Stimulated activated CD4-positive, alpha-beta T cell treated with anti-CD3 and anti-CD28 coated beads, Interleukin-4, amount 100 ng/mL, for 4 hours (primary cell): ENCODE measurements around the gene CNFN.
A peak's percentile ranks its signal among the peaks of the same experiment; 100 is the strongest.

Experiments
- DNase-seq, 2 experiments: peaks; one replicate each; pipeline ENCODE4 v3.0.0-alpha.2; 2020

The CNFN gene

GRCh38 chr19:42389899-42390298 lies at the start of gene CNFN:
Gene CNFN, minus strand, starts transcription at chr19:42390297. Its CDS starts 1,260 bp downstream, at chr19:42389037.
- no peak for DNase-seq

GRCh38 chr19:42436006-42436405 lies 45.9 kb upstream of the CNFN start:
- DNase-seq, result no peak

- no peak for DNase-seq
These were observed 45.2 kb upstream of the CNFN start for GRCh38 chr19:42435316-42435715.

- DNase-seq, result peak; percentile 55 to 57
These were observed 43.6 kb upstream of the CNFN start for GRCh38 chr19:42433503-42434260.

- DNase-seq, result no peak
These were observed 41.4 kb upstream of the CNFN start for GRCh38 chr19:42431486-42431885.

- DNase-seq, result no peak
These were observed 38.6 kb upstream of the CNFN start for GRCh38 chr19:42428676-42429075.

- no peak for DNase-seq
These were observed 37.2 kb upstream of the CNFN start, which contains the start of gene LIPE for GRCh38 chr19:42427313-42427712. Gene LIPE, minus strand, starts transcription at chr19:42427388. Its CDS starts 239 bp downstream, at chr19:42427149.

- no peak for DNase-seq
These were observed 36.5 kb upstream of the CNFN start for GRCh38 chr19:42426643-42427042.

- DNase-seq, result no peak
These were observed 34.6 kb upstream of the CNFN start for GRCh38 chr19:42424712-42425131.

GRCh38 chr19:42424345-42424707 lies 34.2 kb upstream of the CNFN start:
- no peak for DNase-seq

- DNase-seq, result peak; percentile 91 to 94
These were observed 33.6 kb upstream of the CNFN start for GRCh38 chr19:42423462-42424344.

GRCh38 chr19:42422901-42423461 lies 32.9 kb upstream of the CNFN start:
- DNase-seq, result peak; percentile 28 to 43

GRCh38 chr19:42422092-42422900 lies 32.2 kb upstream of the CNFN start:
- DNase-seq, result no peak

- DNase-seq, result no peak
These were observed 31.5 kb upstream of the CNFN start for GRCh38 chr19:42421591-42422031.

GRCh38 chr19:42421101-42421500 lies 31.0 kb upstream of the CNFN start:
- no peak for DNase-seq

- peak; percentile 72 to 73 for DNase-seq
These were observed 30.0 kb upstream of the CNFN start for GRCh38 chr19:42420055-42420544.

GRCh38 chr19:42419309-42419708 lies 29.2 kb upstream of the CNFN start:
- DNase-seq, result no peak

GRCh38 chr19:42412661-42413076 lies 22.6 kb upstream of the CNFN start:
- no peak for DNase-seq

GRCh38 chr19:42412227-42412626 lies 22.1 kb upstream of the CNFN start:
- DNase-seq, result no peak

- DNase-seq, result no peak
These were observed 21.6 kb upstream of the CNFN start for GRCh38 chr19:42411581-42412178.

- no peak for DNase-seq
These were observed 20.3 kb upstream of the CNFN start for GRCh38 chr19:42410371-42410770.

- no peak for DNase-seq
These were observed 19.4 kb upstream of the CNFN start for GRCh38 chr19:42409477-42409876.
